HG03103 (cell line): ENCODE measurements around the gene KCNN3.
"Not testable (repeated sequence)": the region's sequence is repeated elsewhere in the genome, so short reads cannot be mapped to it uniquely, and the experiment has no call there.

Experiments
- ATAC-seq: cut with Tn5 transposase; IDR thresholded peaks from one replicate; pipeline ENCODE4 v1.9.1; 2021; ENCODE audit warnings: low read depth; ENCODE audit not compliant: unreplicated experiment

The KCNN3 gene

GRCh38 chr1:154672245-154672644, 197.8 kb downstream of the KCNN3 start:
- not testable (repeated sequence) for ATAC-seq

GRCh38 chr1:154671412-154671811, 198.7 kb downstream of the KCNN3 start:
- ATAC-seq, result not testable (repeated sequence)

- ATAC-seq, result not testable (repeated sequence)
Observed at GRCh38 chr1:154670310-154671270, 199.5 kb downstream of the KCNN3 start.

GRCh38 chr1:154669464-154670282, 200.4 kb downstream of the KCNN3 start:
- ATAC-seq, result no peak

- no peak for ATAC-seq
Observed at GRCh38 chr1:154666051-154666790, 203.9 kb downstream of the KCNN3 start.

- ATAC-seq, result no peak
Observed at GRCh38 chr1:154664331-154665002, 205.6 kb downstream of the KCNN3 start.

- no peak for ATAC-seq
Observed at GRCh38 chr1:154663471-154664060, 206.5 kb downstream of the KCNN3 start.

- no peak for ATAC-seq
Observed at GRCh38 chr1:154661110-154661509, 209.0 kb downstream of the KCNN3 start.

- ATAC-seq, result no peak
Observed at GRCh38 chr1:154659823-154660592, 210.1 kb downstream of the KCNN3 start.

- ATAC-seq, result no peak
Observed at GRCh38 chr1:154657556-154657955, 212.5 kb downstream of the KCNN3 start.

GRCh38 chr1:154652893-154653292, 217.2 kb downstream of the KCNN3 start:
- ATAC-seq, result no peak
